PC-9 (cell line): Measurements from ENCODE around the gene CCR9.

Source experiments
- EZH2 ChIP-seq: fragments of 200-600 bp; sonication (generic); IDR thresholded peaks from 2 replicates; pipeline ENCODE4 v1.8.0; 2017; ENCODE audit warnings: antibody characterized with exemption, low read depth
- TF ChIP-seq, protein P1 (sequence below): fragments of 200-600 bp; sonication (generic); conservative IDR thresholded peaks from 2 replicates; pipeline ENCODE4 v1.6.1; 2017; ENCODE audit warnings: mixed run types, antibody characterized with exemption, mild to moderate bottlenecking, moderate library complexity

DNA sequence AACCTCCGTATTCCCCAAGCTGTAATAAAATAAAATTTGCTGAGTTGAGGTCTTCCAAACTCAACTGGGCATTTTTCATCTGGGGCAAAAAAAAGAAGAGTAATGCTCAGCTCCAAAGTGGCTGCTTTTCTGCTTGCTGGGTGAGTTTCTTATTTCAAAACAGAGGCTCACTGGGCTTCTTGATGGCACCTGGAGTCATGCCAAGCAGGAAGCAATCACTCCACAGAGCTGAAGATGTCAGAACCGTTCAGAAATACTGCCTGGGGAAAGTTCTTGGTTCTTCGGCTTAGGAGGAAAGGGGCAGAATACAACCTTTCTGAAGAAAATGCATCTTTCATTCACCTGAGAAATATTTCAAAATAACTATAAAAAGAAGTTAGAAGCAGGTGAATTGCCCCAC is 4.1 kb downstream of the CCR9 start:
- TF ChIP-seq, protein P1, sequence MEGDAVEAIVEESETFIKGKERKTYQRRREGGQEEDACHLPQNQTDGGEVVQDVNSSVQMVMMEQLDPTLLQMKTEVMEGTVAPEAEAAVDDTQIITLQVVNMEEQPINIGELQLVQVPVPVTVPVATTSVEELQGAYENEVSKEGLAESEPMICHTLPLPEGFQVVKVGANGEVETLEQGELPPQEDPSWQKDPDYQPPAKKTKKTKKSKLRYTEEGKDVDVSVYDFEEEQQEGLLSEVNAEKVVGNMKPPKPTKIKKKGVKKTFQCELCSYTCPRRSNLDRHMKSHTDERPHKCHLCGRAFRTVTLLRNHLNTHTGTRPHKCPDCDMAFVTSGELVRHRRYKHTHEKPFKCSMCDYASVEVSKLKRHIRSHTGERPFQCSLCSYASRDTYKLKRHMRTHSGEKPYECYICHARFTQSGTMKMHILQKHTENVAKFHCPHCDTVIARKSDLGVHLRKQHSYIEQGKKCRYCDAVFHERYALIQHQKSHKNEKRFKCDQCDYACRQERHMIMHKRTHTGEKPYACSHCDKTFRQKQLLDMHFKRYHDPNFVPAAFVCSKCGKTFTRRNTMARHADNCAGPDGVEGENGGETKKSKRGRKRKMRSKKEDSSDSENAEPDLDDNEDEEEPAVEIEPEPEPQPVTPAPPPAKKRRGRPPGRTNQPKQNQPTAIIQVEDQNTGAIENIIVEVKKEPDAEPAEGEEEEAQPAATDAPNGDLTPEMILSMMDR = no peak
- TF ChIP-seq EZH2 = no peak
